ACC112 (cell line): ENCODE data around the gene GPR151.
A peak's percentile ranks its signal among the peaks of the same experiment; 100 is the strongest.

Experiments used
- H2AFZ ChIP-seq: fragments of 200-600 bp; sonication (generic); one replicate; pipeline ENCODE4 v1.6.0; 2017; ENCODE audit warnings: antibody characterized with exemption, low read length; ENCODE audit not compliant: unreplicated experiment
- H3K27ac ChIP-seq: fragments of 200-600 bp; sonication (generic); 2 replicates; pipeline ENCODE4 v1.5.1; 2014; ENCODE audit warnings: low read depth, mild to moderate bottlenecking, antibody characterized with exemption, low read length, moderate library complexity
- H3K27me3 ChIP-seq: fragments of 200-600 bp; sonication (generic); 2 replicates; pipeline ENCODE4 v1.6.1; 2014; ENCODE audit warnings: mild to moderate bottlenecking, antibody characterized with exemption, low read length, moderate library complexity, mixed read lengths; ENCODE audit not compliant: insufficient read depth
- H3K36me3 ChIP-seq: fragments of 200-600 bp; sonication (generic); 2 replicates; pipeline ENCODE4 v1.6.1; 2016; ENCODE audit warnings: mild to moderate bottlenecking, antibody characterized with exemption, low read length, moderate library complexity, mixed read lengths; ENCODE audit not compliant: insufficient read depth
- H3K4me1 ChIP-seq: fragments of 200-600 bp; sonication (generic); one replicate; pipeline ENCODE4 v1.6.1; 2016; ENCODE audit warnings: low read length, mixed read lengths; ENCODE audit not compliant: insufficient read depth, unreplicated experiment, control insufficient read depth
- H3K4me3 ChIP-seq: fragments of 200-600 bp; sonication (generic); 2 replicates; pipeline ENCODE4 v1.5.1; 2014; ENCODE audit warnings: mild to moderate bottlenecking, low read depth, low read length
- H3K79me2 ChIP-seq: fragments of 200-600 bp; sonication (generic); one replicate; pipeline ENCODE4 v1.6.0; 2016; ENCODE audit warnings: low read length; ENCODE audit not compliant: control insufficient read depth, unreplicated experiment, insufficient read depth

GPR151 gene

DNA sequence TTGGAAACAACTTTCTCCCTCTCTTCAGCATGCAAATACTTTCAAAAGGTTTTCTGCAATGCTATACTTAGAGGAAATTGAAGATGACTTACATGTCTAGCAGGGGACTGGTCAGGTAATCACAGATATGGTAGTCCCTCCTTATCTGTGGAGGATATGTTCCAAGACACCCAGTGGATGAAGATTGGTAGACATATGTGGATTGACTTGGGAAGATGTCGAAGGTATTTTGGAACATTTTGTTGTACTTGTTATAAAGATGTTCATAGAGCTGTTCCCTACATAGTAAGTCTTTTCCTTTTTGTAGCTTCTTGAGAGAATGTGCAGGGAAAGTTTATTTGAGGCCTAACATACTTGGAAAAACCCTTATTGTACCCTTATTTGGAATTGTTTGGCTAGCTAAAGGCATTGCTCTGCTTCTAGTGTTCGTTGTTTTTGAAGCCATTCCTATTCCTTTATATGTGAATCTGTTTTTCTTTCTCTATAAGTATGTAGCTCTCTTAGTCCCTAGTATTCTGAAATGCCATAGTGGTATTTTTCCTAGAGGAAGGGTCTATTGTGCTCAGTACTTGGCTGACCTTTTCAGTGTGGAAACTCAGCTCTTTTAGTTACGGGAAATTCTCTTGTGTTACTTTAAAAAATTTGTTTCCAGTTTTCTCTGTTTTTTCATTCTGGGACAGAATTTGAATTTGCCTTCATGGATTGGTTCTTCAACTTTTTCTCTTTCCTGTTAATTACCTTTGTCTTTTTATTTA lies 25.7 kb downstream of the GPR151 start:
- Histone ChIP-seq H2AFZ (no peak overlapping the region), H3K27ac (no peak overlapping the region), H3K27me3 (no peaks in the 10 kb centered on the region), H3K4me1 (no peaks in the 10 kb centered on the region), H3K79me2 (no peaks in the 10 kb centered on the region), H3K4me3 (no peak overlapping the region), H3K36me3 (peaks cover 20% of the 10 kb centered on the region)

DNA sequence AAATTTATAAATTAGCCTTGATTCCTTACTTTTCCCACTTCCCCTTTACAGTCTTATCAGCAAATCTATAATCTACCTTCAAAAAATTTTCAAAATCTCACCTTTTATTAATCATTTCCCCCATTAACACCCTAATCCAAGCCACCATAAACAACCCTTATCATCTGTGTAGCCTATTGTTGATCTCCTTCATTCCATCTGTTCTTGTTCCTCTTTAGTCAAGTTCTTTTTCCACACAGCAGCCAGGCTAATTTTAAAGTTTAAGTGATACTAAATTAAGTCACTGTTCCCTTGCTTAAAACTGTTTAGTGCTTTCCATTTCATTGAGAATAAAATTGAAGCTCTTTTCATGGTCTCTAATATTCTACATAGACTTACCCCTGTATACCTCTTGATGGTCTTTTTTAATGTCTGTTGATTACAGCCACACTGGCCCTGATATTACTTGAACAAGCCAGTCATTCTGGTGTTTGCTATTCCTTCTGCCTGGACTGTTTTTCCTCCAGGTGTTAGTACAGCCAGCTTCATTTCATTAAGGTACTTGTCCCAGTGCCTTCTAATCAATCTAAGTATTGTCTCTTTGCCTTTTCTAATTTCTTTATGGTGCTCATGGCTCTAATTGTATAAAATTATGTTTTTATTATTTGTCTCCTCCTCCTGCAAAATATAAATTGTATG lies 31.1 kb downstream of the GPR151 start:
- H3K79me2 ChIP-seq = no peaks in the 10 kb centered on the region
- no peak overlapping the region for H3K27ac ChIP-seq
- no peak overlapping the region for H3K4me3 ChIP-seq
- no peaks in the 10 kb centered on the region for H3K27me3 ChIP-seq
- H3K36me3 ChIP-seq = peaks cover 40% of the 10 kb centered on the region
- H3K4me1 ChIP-seq = no peaks in the 10 kb centered on the region
- H2AFZ ChIP-seq = no peak overlapping the region

DNA sequence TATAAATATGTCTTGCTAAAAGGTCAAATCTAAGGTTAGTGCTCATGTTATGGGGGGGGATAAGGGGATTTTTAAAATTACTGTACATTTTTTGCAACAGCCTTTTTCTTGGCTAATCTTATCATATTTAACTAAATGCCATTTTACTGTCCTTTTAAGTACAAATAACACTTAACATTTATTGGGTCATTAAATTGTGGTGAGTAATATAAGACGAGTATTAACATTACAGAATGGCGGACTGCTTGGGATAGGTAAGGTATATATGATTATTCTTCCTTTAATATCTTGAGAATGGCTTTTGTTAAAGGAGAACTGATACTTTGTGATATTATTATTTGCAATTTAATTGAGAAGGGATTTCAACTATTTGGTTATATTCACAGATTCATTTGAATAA lies 33.2 kb downstream of the GPR151 start:
- Histone ChIP-seq H3K36me3 (peaks cover 42% of the 10 kb centered on the region), H2AFZ (no peak overlapping the region), H3K4me3 (no peak overlapping the region), H3K27ac (no peak overlapping the region), H3K27me3 (no peaks in the 10 kb centered on the region), H3K4me1 (no peaks in the 10 kb centered on the region), H3K79me2 (no peaks in the 10 kb centered on the region)

DNA sequence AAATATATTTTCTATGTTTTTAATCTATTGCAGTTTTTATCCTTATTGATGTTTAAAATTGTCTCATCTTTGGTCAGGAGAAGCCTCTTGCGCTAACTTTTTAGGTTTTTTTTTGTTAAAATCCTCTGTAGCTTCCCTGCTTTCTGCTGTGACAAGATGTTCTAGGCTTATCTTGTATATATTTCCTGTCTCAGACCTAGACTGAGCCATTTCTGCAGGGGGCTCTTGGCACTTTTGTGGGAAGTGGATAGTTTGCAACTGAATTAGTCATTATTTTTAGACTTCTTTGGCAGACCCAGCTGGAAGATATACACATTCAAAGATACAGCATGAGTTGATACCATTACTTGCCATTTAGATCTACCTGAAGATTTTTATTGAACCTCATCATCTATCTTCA lies 40.1 kb downstream of the GPR151 start:
- H3K4me3 ChIP-seq = no peak overlapping the region
- no peaks in the 10 kb centered on the region for H3K4me1 ChIP-seq
- no peak overlapping the region for H3K27ac ChIP-seq
- H2AFZ ChIP-seq = no peak overlapping the region
- H3K27me3 ChIP-seq = no peaks in the 10 kb centered on the region
- no peaks in the 10 kb centered on the region for H3K79me2 ChIP-seq
- H3K36me3 ChIP-seq = peaks cover 45% of the 10 kb centered on the region

DNA sequence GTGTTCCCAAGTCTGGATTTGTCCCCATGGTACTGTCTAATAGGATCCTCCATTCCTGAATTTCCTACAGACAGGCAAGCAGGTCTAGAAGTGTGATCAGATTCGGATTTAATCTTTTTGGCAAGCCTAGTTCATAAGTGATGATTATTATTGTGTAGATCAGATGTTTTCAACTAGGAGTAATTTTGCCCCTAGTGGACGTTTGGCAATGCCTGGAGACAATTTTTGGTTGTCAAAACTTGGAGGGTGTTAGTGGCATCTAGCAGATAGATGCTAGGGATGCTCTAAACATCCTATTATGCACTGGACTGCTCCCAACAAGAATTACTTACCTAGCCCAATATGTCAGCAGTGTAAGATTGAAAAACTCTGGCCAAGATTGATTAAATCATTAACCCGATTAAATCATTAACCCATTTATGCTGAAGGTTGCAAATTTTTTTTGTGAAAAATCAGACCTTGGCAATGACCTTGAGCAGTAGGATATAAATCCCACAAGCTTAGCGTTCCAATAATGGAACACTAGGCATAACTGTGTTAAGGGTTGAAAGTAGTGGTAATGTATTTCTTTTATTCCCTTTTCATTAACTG lies 40.7 kb downstream of the GPR151 start:
- H3K36me3 ChIP-seq = peaks cover 48% of the 10 kb centered on the region
- no peaks in the 10 kb centered on the region for H3K27me3 ChIP-seq
- H2AFZ ChIP-seq = no peak overlapping the region
- H3K27ac ChIP-seq = no peak overlapping the region
- H3K79me2 ChIP-seq = no peaks in the 10 kb centered on the region
- H3K4me3 ChIP-seq = no peak overlapping the region
- H3K4me1 ChIP-seq = no peaks in the 10 kb centered on the region

DNA sequence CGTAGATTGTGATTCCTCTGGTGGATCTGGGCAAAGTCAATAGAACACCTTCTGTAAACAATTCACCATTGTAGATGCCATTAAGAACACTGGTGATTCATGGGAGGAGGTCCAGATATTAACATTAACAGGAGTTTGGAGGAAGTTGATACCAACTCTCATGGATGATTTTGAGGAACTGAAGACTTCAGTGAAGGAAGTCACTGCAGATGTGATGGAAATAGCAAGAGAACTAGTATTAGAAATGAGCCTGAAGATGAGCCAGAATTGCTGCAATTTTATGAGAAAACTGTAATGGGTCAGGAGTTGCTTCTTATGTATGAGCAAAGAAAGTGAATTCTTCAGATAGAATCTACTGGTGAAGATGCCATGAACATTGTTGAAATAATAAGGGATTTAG lies 41.9 kb downstream of the GPR151 start:
- Histone ChIP-seq H3K79me2 (no peaks in the 10 kb centered on the region), H3K4me3 (no peak overlapping the region), H2AFZ (no peak overlapping the region), H3K27ac (no peak overlapping the region), H3K36me3 (peaks cover 54% of the 10 kb centered on the region), H3K4me1 (no peaks in the 10 kb centered on the region), H3K27me3 (no peaks in the 10 kb centered on the region)

DNA sequence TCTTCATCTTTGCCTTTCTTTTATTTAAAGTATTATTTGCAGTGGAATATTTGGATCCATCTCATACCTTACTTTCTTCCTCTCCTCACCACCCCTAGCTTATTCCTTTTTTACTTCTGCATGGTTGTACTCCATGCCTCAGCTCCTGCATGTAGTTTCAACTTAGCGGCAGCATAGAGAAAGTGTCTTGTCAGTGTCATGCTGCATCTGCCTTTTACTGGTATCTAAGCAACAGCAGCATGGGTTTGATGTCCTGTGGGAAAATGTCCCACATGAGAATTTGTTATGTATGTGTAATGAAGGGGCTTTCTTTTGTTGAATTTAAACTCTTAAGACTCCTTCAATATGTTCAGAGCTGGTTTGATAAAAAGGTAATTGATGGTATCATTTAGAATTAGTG lies 48.2 kb downstream of the GPR151 start:
- Histone ChIP-seq H3K4me1 (no peaks in the 10 kb centered on the region), H3K36me3 (peaks cover 59% of the 10 kb centered on the region), H2AFZ (no peak overlapping the region), H3K79me2 (peaks cover 33% of the 10 kb centered on the region), H3K27me3 (no peaks in the 10 kb centered on the region), H3K4me3 (no peak overlapping the region), H3K27ac (no peak overlapping the region)

DNA sequence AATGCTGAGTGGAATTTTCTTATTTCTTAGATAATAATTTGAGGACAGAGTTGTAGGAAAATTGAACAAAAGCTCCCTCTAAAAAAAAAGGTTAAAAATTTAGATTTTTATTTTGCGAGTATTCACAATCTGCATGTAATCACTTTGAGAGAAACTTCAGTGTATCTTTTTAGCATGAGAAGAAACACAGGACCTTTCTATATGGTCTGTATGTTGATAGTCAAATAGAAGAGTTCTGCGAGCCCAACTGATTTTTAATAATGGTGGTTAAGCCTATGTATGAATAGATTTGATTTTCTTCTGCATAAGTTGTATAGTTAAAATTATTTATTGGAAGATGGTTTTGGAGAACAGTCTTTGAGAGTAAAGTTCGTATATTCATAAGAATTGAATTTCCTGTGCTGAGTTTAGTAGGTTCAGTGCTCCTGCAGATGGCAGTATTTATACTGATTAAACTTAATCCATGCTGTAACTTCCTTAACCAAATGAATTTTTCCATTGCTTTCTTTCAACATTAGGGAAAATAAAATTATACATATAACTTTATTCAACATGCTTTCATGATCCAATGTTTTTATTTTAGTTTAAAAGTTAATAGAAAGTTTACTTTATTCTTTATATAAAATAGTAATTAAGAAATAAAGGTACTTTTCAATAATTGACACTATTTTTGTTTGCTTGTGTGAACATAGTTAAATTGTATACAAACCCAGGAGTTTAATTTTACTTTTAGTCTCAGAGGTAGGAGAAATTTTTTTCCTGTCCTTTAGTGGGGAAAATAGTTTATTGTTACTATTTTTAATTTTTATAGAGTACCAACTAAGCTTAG lies 49.3 kb downstream of the GPR151 start:
- Histone ChIP-seq H3K36me3 (peaks cover 58% of the 10 kb centered on the region), H3K4me3 (no peak overlapping the region), H3K27me3 (no peaks in the 10 kb centered on the region), H3K79me2 (peaks cover 39% of the 10 kb centered on the region), H3K27ac (peak overlapping the region; percentile 2; the same call in 1 of the 2 replicates), H3K4me1 (peaks cover 7% of the 10 kb centered on the region), H2AFZ (no peak overlapping the region)

DNA sequence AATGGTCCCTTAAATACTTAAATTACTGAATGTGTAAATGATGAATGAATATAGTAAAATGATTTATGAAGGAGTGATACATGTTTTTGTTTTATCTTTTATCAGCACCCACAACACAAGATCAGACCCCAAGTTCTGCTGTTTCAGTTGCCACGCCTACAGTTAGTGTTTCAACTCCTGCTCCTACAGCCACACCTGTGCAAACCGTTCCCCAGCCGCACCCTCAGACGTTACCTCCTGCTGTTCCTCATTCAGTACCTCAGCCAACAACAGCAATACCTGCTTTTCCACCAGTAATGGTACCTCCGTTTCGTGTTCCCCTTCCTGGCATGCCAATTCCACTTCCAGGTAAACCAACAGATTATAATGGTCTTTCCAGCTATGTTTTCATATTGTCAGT lies 52.5 kb downstream of the GPR151 start:
- no peak overlapping the region for H2AFZ ChIP-seq
- H3K4me1 ChIP-seq = peaks cover 18% of the 10 kb centered on the region
- H3K4me3 ChIP-seq = no peak overlapping the region
- H3K79me2 ChIP-seq = peaks cover 63% of the 10 kb centered on the region
- peaks cover 43% of the 10 kb centered on the region for H3K36me3 ChIP-seq
- no peak overlapping the region for H3K27ac ChIP-seq
- no peaks in the 10 kb centered on the region for H3K27me3 ChIP-seq
